Gastroesophageal sphincter (tissue), 3 donors: ENCODE data around the gene LRRTM4.

Source experiments
- CTCF ChIP-seq, 4 experiments: fragments of 200-600 bp in 2 of 4; fragments of 450-650 bp in 2 of 4; sonication (generic) in 1 of 4; IDR thresholded peaks; one replicate each; pipeline ENCODE4 v1.5.1; 2017 to 2019; ENCODE audit warnings: antibody characterized with exemption in 4 of 4, mild to moderate bottlenecking in 2 of 4, moderate library complexity in 2 of 4
- EP300 ChIP-seq: sonication (generic); formaldehyde crosslinking; IDR thresholded peaks from one replicate; pipeline ENCODE4 v1.6.1; 2017; ENCODE audit warnings: antibody characterized with exemption, mild to moderate bottlenecking
- POLR2A ChIP-seq, 2 donors: fragments of 450-650 bp; IDR thresholded peaks; one replicate each; pipeline ENCODE4 v1.6.1; 2017; ENCODE audit warnings: antibody characterized with exemption in 2 of 2, mild to moderate bottlenecking in 2 of 2, moderate library complexity in 1 of 2

- TF ChIP-seq CTCF (IDR thresholded peaks at IDR 0.05) = no peak
- TF ChIP-seq EP300 = no peak
- TF ChIP-seq POLR2A (IDR thresholded peaks at IDR 0.05) = no peak
These were observed 654.3 kb downstream of the LRRTM4 start for GRCh38 chr2:76867854-76868253.
